Activated B cell treated with CpG ODN at 0.5 μM for 24 hours (primary cell): ENCODE data around the gene SECISBP2. TPM values are rescaled to one million over a fixed set of nuclear protein-coding genes. Genes with fewer than 3 reads are reported as not detected.
"Not testable (repeated sequence)": the region's sequence is repeated elsewhere in the genome, so short reads cannot be mapped to it uniquely, and the experiment has no call there.

Experiments used
- ATAC-seq: fragments of 200-7000 bp; cut with Tn5 transposase; one replicate; pipeline ENCODE4 v1.10.0; 2021; ENCODE audit warnings: low read depth, mild to moderate bottlenecking, moderate library complexity
- CTCF ChIA-PET: fragments of 350-600 bp; sonication (Branson Sonifier 250); formaldehyde crosslinking; loops from one replicate; lab custom pipeline; 2021; ENCODE audit warnings: antibody characterized with exemption; lab: Charles Lee
- POLR2A ChIA-PET: fragments of 350-600 bp; sonication (Branson Sonifier 250); formaldehyde crosslinking; loops from one replicate; lab custom pipeline; 2021; ENCODE audit warnings: antibody characterized with exemption; lab: Charles Lee
- DNase-seq: peaks from one replicate; pipeline ENCODE4 v3.0.0; 2022
- H3K27ac Mint-ChIP-seq: one replicate; pipeline ENCODE4 v1.8.0; 2020; ENCODE audit warnings: mixed read lengths
- H3K27me3 Mint-ChIP-seq: one replicate; pipeline ENCODE4 v1.8.0; 2021; ENCODE audit warnings: mixed read lengths
- H3K36me3 Mint-ChIP-seq: one replicate; pipeline ENCODE4 v1.8.0; 2021; ENCODE audit warnings: low read depth, mixed read lengths
- H3K4me1 Mint-ChIP-seq: one replicate; pipeline ENCODE4 v1.8.0; 2021; ENCODE audit warnings: mixed read lengths
- H3K4me3 Mint-ChIP-seq: one replicate; pipeline ENCODE4 v1.8.0; 2020; ENCODE audit warnings: mild to moderate bottlenecking, mixed read lengths
- H3K9me3 Mint-ChIP-seq: one replicate; pipeline ENCODE4 v1.8.0; 2020; ENCODE audit warnings: mixed read lengths
- intact Hi-C: fragments of 100-400 bp; cut with micrococcal nuclease; formaldehyde crosslinking; loops from one replicate; pipeline ENCODE4 v1.15.1; 2024
- total RNA-seq: library from RNA; stranded (reverse); gene quantifications from 2 replicates; pipeline ENCODE4 v1.2.3, GENCODE V29; 2022
- TF ChIP-seq, protein P1 (sequence below): fragments of 200-600 bp; IDR thresholded peaks from one replicate; pipeline ENCODE4 v1.8.0; 2022; ENCODE audit warnings: antibody characterized with exemption, mild to moderate bottlenecking

The SECISBP2 gene
- total RNA-seq, 1 donor from 2014 or later = 97.1 TPM

DNA sequence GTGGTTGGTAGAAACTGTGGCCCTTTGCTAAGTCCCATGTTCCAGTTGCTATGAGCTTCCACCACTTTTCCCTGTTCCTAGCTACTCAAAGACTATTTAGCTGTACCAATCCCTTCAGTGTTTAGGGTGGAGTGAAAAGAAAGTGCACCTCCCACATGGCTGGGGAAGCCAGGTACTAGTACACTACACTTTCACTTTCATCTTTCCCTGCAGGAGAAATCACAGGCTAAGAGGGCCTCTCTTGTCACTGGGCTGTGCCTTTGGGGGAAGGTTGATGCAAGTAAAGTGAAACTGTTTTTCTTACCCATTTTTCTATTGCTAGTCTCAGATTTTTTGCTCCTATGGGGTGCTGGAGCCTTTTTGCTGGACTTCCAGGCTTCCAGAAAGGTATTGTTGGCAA lies 40.8 kb upstream of the SECISBP2 start:
- Mint-ChIP-seq H3K9me3 (peaks cover 15% of the 10 kb centered on the region), H3K4me1 (peaks cover 2% of the 10 kb centered on the region), H3K27ac (no peak overlapping the region), H3K27me3 (peaks cover 6% of the 10 kb centered on the region), H3K36me3 (peaks cover 10% of the 10 kb centered on the region), H3K4me3 (no peak overlapping the region)
- POLR2A ChIA-PET = no interaction called here
- DNase-seq (no peak), ATAC-seq (no peak)
- TF ChIP-seq, protein P1, sequence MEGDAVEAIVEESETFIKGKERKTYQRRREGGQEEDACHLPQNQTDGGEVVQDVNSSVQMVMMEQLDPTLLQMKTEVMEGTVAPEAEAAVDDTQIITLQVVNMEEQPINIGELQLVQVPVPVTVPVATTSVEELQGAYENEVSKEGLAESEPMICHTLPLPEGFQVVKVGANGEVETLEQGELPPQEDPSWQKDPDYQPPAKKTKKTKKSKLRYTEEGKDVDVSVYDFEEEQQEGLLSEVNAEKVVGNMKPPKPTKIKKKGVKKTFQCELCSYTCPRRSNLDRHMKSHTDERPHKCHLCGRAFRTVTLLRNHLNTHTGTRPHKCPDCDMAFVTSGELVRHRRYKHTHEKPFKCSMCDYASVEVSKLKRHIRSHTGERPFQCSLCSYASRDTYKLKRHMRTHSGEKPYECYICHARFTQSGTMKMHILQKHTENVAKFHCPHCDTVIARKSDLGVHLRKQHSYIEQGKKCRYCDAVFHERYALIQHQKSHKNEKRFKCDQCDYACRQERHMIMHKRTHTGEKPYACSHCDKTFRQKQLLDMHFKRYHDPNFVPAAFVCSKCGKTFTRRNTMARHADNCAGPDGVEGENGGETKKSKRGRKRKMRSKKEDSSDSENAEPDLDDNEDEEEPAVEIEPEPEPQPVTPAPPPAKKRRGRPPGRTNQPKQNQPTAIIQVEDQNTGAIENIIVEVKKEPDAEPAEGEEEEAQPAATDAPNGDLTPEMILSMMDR = no peak
- CTCF ChIA-PET = interaction anchor here (1.5 kb wide), 1 partner anchor 684 kb away, joined by 3 read pairs; no protein-coding TSS in a partner anchor
- intact Hi-C loops = no loop called here

DNA sequence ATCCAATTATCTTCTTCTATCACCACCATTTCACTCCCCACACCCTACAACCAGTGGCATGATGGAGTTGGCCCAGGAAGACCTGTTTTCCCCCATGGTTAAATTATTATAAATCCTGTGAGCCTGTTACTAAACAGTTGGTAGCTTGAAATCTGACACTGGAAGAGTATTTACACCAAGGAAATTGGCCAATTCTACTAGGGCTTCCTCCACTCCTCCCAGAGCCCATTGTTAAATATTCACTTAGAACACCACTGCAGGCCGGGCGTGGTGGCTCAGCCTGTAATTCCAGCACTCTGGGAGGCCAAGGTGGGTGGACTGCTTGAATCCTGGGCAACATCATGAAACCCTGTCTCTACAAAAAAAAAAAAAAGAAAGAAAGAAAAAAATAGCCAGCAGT lies 39.7 kb upstream of the SECISBP2 start:
- no peak for ATAC-seq
- Mint-ChIP-seq H3K4me3 (no peak overlapping the region), H3K9me3 (peaks cover 6% of the 10 kb centered on the region), H3K4me1 (peaks cover 2% of the 10 kb centered on the region), H3K27me3 (no peaks in the 10 kb centered on the region), H3K36me3 (peaks cover 6% of the 10 kb centered on the region), H3K27ac (no peak overlapping the region)
- intact Hi-C loops = no loop called here
- ChIA-PET POLR2A (no interaction called here), CTCF (interaction anchor here (1.1 to 1.5 kb wide), 2 partner anchors 13 to 685 kb away, joined by 3 read pairs; no protein-coding TSS in a partner anchor)
- no peak for DNase-seq
- TF ChIP-seq, protein P1 = no peak

DNA sequence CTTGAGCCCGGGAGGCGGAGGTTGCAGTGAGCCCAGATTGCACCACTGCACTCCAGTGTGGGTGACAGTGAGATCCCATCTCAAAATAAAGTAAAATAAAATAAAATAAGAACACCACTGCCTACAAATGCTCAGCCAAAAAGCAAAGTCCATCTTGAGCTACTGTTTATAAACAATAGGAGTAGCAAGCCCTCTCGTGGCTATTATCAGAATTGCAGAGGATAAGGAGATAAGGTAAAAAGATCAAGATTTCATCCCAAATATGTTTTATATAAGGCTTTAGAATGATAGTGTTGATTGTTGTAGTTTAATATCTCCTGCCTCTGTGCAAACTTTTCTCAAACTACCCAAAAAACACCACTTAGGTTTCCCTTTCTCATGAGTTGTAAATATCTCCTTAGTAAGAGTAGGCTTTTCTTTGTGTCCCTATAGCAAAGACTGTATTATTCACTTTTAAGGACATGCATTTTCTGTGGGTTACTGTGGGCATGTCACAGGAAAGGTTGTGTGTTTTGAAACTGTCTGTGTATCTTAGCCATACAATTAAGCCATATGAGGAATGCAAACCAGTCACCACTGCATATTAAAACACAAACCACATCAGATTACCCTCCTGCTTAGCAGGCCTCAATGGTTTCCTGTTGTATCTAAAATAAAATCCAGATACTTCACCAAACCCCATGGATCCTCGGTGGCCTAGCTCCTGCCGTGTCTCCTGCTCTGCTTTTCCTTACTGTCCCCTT lies 39.1 kb upstream of the SECISBP2 start:
- ChIA-PET CTCF (interaction anchor here (1.1 kb wide), 1 partner anchor 13 kb away, joined by 3 read pairs; no protein-coding TSS in a partner anchor), POLR2A (interaction anchor here (0.6 kb wide), 1 partner anchor 184 kb away, joined by 4 read pairs; no protein-coding TSS in a partner anchor)
- DNase-seq (no peak), ATAC-seq (no peak)
- H3K27me3 Mint-ChIP-seq = no peaks in the 10 kb centered on the region
- peaks cover 2% of the 10 kb centered on the region for H3K4me1 Mint-ChIP-seq
- no peak overlapping the region for H3K27ac Mint-ChIP-seq
- no peak overlapping the region for H3K4me3 Mint-ChIP-seq
- intact Hi-C loops = no loop called here
- H3K36me3 Mint-ChIP-seq = peaks cover 4% of the 10 kb centered on the region
- TF ChIP-seq, protein P1 = no peak
- peaks cover under 1% of the 10 kb centered on the region for H3K9me3 Mint-ChIP-seq

DNA sequence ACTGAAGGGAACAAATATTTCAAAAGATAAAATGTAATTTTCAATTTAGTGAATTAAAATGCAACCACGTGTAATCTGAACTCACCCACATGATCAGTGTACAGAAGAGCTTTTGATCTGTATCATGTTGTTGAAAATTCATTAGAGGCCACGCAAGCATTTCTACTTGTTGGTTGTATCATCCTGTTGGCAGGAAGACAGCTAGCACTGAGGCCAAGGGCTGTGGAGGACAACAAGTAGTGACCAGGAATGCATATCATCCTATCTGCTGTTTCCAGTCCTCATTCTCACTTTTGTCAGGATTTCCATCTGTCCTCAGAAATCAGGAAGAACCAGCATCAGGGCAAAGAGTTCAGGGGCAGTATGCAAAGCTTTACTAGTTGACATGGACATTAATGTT lies 37.2 kb upstream of the SECISBP2 start:
- H3K4me3 Mint-ChIP-seq = no peak overlapping the region
- ChIA-PET POLR2A (no interaction called here), CTCF (no interaction called here)
- ATAC-seq (no peak), DNase-seq (no peak)
- no peak overlapping the region for H3K27ac Mint-ChIP-seq
- TF ChIP-seq, protein P1 = no peak
- peaks cover 2% of the 10 kb centered on the region for H3K4me1 Mint-ChIP-seq
- intact Hi-C loops = no loop called here
- H3K36me3 Mint-ChIP-seq = no peaks in the 10 kb centered on the region
- no peaks in the 10 kb centered on the region for H3K9me3 Mint-ChIP-seq
- H3K27me3 Mint-ChIP-seq = no peaks in the 10 kb centered on the region

DNA sequence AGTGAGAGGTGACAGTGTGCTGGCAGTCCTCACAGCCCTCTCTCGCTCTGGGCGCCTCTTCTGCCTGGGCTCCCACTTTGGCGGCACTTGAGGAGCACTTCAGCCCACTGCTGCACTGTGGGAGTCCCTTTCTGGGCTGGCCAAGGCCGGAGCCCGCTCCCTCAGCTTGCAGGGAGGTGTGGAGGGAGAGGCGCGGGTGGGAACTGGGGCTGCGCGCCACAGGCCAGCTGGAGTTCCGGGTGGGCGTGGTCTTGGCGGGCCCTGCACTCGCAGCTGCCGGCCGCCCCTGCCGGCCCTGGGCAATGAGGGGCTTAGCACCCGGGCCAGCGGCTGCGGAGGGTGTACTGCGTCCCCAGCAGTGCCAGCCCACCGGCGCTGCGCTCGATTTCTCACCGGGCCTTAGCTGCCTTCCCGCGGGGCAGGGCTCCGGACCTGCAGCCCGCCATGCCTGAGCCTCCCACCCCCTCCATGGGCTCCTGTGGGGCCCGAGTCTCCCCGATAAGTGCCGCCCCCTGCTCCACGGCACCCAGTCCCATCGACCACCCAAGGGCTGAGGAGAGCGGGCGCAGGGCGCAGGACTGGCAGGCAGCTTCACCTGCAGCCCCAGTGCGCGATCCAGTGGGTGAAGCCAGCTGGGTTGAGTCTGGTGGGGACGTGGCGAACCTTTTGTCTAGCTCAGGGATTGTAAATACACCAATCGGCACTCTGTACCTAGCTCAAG lies 35.9 kb upstream of the SECISBP2 start:
- H3K4me1 Mint-ChIP-seq, H3K27me3 Mint-ChIP-seq, H3K9me3 Mint-ChIP-seq, H3K36me3 Mint-ChIP-seq, CTCF ChIA-PET, H3K27ac Mint-ChIP-seq, ATAC-seq, intact Hi-C loops, DNase-seq: not testable (repeated sequence)
- peak overlapping the region; percentile 61 for H3K4me3 Mint-ChIP-seq
- POLR2A ChIA-PET = interaction anchor here (1.2 kb wide), 1 partner anchor 28 kb away, joined by 3 read pairs; no protein-coding TSS in a partner anchor
